Left lung (tissue), 10 donors: ENCODE results near the gene MORC4. TPM values are rescaled to one million over a fixed set of nuclear protein-coding genes. Genes with fewer than 3 reads are reported as not detected.

Experiments
- ATAC-seq: fragments of 200-7000 bp; cut with Tn5 transposase; one replicate; pipeline ENCODE4 v1.9.1; 2020; ENCODE audit warnings: moderate library complexity
- DNase-seq, 4 donors: peaks; one replicate each; pipeline ENCODE4 v3.0.0-alpha.2; 2013 to 2020
- H3K27ac ChIP-seq, 2 donors: fragments of 200-600 bp; sonication (generic) in 1 of 2; one replicate each; pipeline versions ENCODE4 v1.5.0 to v1.8.0; 2020 to 2021
- H3K27me3 ChIP-seq, 2 donors: fragments of 200-600 bp; sonication (generic) in 1 of 2; one replicate each; pipeline versions ENCODE4 v1.5.0 to v1.8.0; 2020 to 2021
- H3K36me3 ChIP-seq, 2 donors: fragments of 200-600 bp; sonication (generic) in 1 of 2; one replicate each; pipeline versions ENCODE4 v1.5.0 to v1.8.0; 2020 to 2021
- H3K4me1 ChIP-seq, 2 donors: fragments of 200-600 bp; one replicate each; pipeline ENCODE4 v1.8.0; 2021
- H3K4me3 ChIP-seq, 2 donors: fragments of 200-600 bp; sonication (generic) in 1 of 2; one replicate each; pipeline versions ENCODE4 v1.5.0 to v1.8.0; 2020 to 2021; ENCODE audit warnings: mild to moderate bottlenecking in 1 of 2
- H3K9me3 ChIP-seq, 2 donors: fragments of 200-600 bp; sonication (generic) in 1 of 2; one replicate each; pipeline versions ENCODE4 v1.5.0 to v1.8.0; 2020 to 2021
- intact Hi-C, 2 donors: fragments of 100-400 bp; cut with DNase I; formaldehyde crosslinking; loops; one replicate each; pipeline versions ENCODE4 v1.11.2 to v1.14.2; 2022
- polyA plus RNA-seq, 6 donors: library from polyadenylated mRNA; unstranded; fragments of 120-200 nt; gene quantifications; one replicate each; pipeline ENCODE4 v1.2.1, GENCODE V29; 2013; ENCODE audit not compliant: insufficient read length in 6 of 6
- total RNA-seq, 2 donors: library from RNA; stranded (reverse); fragmentation: NEBNext Ultra II Directional; extraction: Animal tissue kit (Norgen Biotek cat#: 25700); gene quantifications; one replicate each; pipeline ENCODE4 v1.2.1, GENCODE V29; 2021
- TF ChIP-seq, protein P1 (sequence below), 2 donors: fragments of 200-600 bp; sonication (generic) in 1 of 2; IDR thresholded peaks; one replicate each; pipeline versions ENCODE4 v1.5.0 to v1.8.0; 2021; ENCODE audit warnings: antibody characterized with exemption in 2 of 2
- donor health status: DM: no; HTN: yes; CAD: no.
- donor health status: DM: no; HTN: no; CAD: no.

The MORC4 gene
- total and polyA plus RNA-seq, 8 donors, result 12.8 to 45.5 (median 36.6) TPM

DNA sequence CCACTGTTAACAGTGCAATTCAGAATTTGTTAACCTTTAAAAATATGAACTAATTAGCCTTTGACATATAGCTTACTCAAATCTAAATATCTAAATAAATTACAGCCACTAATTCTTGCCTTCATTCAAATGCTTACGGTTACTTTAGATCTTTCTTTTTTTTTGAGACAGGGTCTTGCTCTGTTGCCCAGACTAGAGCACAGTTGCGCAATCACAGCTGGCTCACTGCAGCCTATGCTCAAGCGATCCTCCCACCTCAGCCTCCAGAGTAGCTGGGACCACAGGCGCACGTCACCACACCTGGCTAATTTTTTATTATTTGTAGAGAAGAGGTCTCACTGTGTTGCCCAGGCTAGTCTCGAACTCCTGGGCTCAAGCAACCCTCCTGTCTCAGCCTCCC is 48.8 kb downstream of the MORC4 start:
- Histone ChIP-seq H3K36me3 (no peaks in the 10 kb centered on the region), H3K27me3 (peaks cover 0 to 14% of the 10 kb centered on the region in 2 donors), H3K9me3 (no peaks in the 10 kb centered on the region), H3K27ac (no peak overlapping the region), H3K4me1 (no peaks in the 10 kb centered on the region), H3K4me3 (no peak overlapping the region)
- intact Hi-C loops, result loop anchor here in 1 of 2 donors (10.0 kb wide), 1 partner anchor 56 kb away; no protein-coding TSS in a partner anchor
- no peak for ATAC-seq
- DNase-seq, result no peak
- TF ChIP-seq, protein P1, sequence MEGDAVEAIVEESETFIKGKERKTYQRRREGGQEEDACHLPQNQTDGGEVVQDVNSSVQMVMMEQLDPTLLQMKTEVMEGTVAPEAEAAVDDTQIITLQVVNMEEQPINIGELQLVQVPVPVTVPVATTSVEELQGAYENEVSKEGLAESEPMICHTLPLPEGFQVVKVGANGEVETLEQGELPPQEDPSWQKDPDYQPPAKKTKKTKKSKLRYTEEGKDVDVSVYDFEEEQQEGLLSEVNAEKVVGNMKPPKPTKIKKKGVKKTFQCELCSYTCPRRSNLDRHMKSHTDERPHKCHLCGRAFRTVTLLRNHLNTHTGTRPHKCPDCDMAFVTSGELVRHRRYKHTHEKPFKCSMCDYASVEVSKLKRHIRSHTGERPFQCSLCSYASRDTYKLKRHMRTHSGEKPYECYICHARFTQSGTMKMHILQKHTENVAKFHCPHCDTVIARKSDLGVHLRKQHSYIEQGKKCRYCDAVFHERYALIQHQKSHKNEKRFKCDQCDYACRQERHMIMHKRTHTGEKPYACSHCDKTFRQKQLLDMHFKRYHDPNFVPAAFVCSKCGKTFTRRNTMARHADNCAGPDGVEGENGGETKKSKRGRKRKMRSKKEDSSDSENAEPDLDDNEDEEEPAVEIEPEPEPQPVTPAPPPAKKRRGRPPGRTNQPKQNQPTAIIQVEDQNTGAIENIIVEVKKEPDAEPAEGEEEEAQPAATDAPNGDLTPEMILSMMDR (IDR thresholded peaks at IDR 0.05), result no peak

- Histone ChIP-seq H3K9me3 (no peaks in the 10 kb centered on the region), H3K4me3 (no peak overlapping the region), H3K36me3 (no peaks in the 10 kb centered on the region), H3K27me3 (peaks cover 0 to 14% of the 10 kb centered on the region in 2 donors), H3K27ac (no peak overlapping the region), H3K4me1 (no peaks in the 10 kb centered on the region)
- DNase-seq (no peak), ATAC-seq (no peak)
- TF ChIP-seq, protein P1 (IDR thresholded peaks at IDR 0.05), result no peak
- intact Hi-C loops, result loop anchor here in 1 of 2 donors (10.0 kb wide), 1 partner anchor 56 kb away; no protein-coding TSS in a partner anchor
Observed at GRCh38 chrX:106950381-106950780, 49.6 kb downstream of the MORC4 start.

- ATAC-seq (no peak), DNase-seq (no peak)
- Histone ChIP-seq H3K27ac (no peak overlapping the region), H3K4me1 (no peaks in the 10 kb centered on the region), H3K36me3 (no peaks in the 10 kb centered on the region), H3K9me3 (no peaks in the 10 kb centered on the region), H3K4me3 (no peak overlapping the region), H3K27me3 (peaks cover 0 to 14% of the 10 kb centered on the region in 2 donors)
- intact Hi-C loops, result no loop called here
- TF ChIP-seq, protein P1 (IDR thresholded peaks at IDR 0.05), result no peak
Observed at GRCh38 chrX:106949366-106949765, 50.6 kb downstream of the MORC4 start.

- intact Hi-C loops, result no loop called here
- Histone ChIP-seq H3K36me3 (no peaks in the 10 kb centered on the region), H3K27me3 (peaks cover 0 to 14% of the 10 kb centered on the region in 2 donors), H3K27ac (no peak overlapping the region), H3K4me3 (no peak overlapping the region), H3K9me3 (no peaks in the 10 kb centered on the region), H3K4me1 (no peaks in the 10 kb centered on the region)
- TF ChIP-seq, protein P1 (IDR thresholded peaks at IDR 0.05), result no peak
- DNase-seq, result no peak
- ATAC-seq, result no peak
Observed at GRCh38 chrX:106948641-106949040, 51.4 kb downstream of the MORC4 start.

DNA sequence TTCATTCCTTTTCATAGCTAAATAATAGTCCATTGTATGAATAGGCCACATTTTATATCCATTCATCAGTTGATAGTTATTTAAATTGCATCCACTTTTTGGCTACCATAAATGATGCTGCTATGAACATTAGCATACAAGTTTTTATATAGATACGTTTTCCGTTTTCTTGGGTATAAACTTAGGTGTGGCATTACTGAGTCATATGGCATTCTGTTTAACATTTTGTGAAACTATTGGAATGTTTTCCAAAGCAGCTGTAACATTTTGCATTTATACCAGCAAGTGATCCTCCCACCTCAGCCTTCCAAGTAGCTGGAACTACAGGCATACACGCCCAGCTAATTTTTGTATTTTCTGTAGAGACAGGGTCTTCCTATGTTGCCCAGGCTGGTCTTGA is 53.5 kb downstream of the MORC4 start:
- H3K27me3 ChIP-seq, result peaks cover 0 to 14% of the 10 kb centered on the region in 2 donors
- no peaks in the 10 kb centered on the region for H3K4me1 ChIP-seq
- H3K36me3 ChIP-seq, result no peaks in the 10 kb centered on the region
- no peak for DNase-seq
- TF ChIP-seq, protein P1 (IDR thresholded peaks at IDR 0.05), result no peak
- H3K27ac ChIP-seq, result no peak overlapping the region
- H3K9me3 ChIP-seq, result no peaks in the 10 kb centered on the region
- no peak overlapping the region for H3K4me3 ChIP-seq
- no peak for ATAC-seq
- intact Hi-C loops, result no loop called here
